Peyer's patch (tissue), 4 donors: ENCODE results near the gene ACACA. TPM values are rescaled to one million over a fixed set of nuclear protein-coding genes. Genes with fewer than 3 reads are reported as not detected.
A peak's percentile ranks its signal among the peaks of the same experiment; 100 is the strongest.
"Not testable (repeated sequence)": the region's sequence is repeated elsewhere in the genome, so short reads cannot be mapped to it uniquely, and the experiment has no call there.

Experiments used
- DNase-seq, 3 donors: peaks; one replicate each; pipeline ENCODE4 v3.0.0-alpha.2; 2017 to 2019
- H3K27ac ChIP-seq, 4 donors: fragments of 200-600 bp; sonication (generic); one replicate each; pipeline ENCODE4 v1.5.1; 2016 to 2019
- H3K27me3 ChIP-seq, 2 donors: fragments of 200-600 bp; sonication (generic); one replicate each; pipeline ENCODE4 v1.5.1; 2019
- H3K36me3 ChIP-seq, 3 donors: fragments of 200-600 bp; sonication (generic); one replicate each; pipeline ENCODE4 v1.5.1; 2016 to 2019
- H3K4me1 ChIP-seq, 4 donors: fragments of 200-600 bp; sonication (generic); one replicate each; pipeline ENCODE4 v1.5.1; 2016 to 2019
- H3K4me3 ChIP-seq, 4 donors: fragments of 200-600 bp; sonication (generic); 1 replicate in 3 of 4; 2 replicates in 1 of 4; pipeline ENCODE4 v1.5.1; 2016 to 2019; ENCODE audit warnings: mild to moderate bottlenecking in 1 of 4
- H3K9me3 ChIP-seq, 4 donors: fragments of 200-600 bp; sonication (generic); one replicate each; pipeline ENCODE4 v1.5.1; 2016 to 2019; ENCODE audit warnings: mild to moderate bottlenecking in 1 of 4
- POLR2A ChIP-seq, 2 donors: fragments of 450-650 bp; IDR thresholded peaks; one replicate each; pipeline ENCODE4 v1.5.1; 2017; ENCODE audit warnings: antibody characterized with exemption in 2 of 2, mild to moderate bottlenecking in 2 of 2, moderate library complexity in 2 of 2
- total RNA-seq, 4 donors: library from RNA; depleted of rRNA; stranded (reverse); fragments of >200 nt; gene quantifications; one replicate each; pipeline ENCODE4 v1.1.0, GENCODE V29; 2016
- TF ChIP-seq, protein P1 (sequence below), 6 experiments: fragments of 450-650 bp in 4 of 6; fragments of 200-600 bp in 2 of 6; sonication (generic) in 1 of 6; IDR thresholded peaks; one replicate each; pipeline ENCODE4 v1.5.1; 2017 to 2019; ENCODE audit warnings: antibody characterized with exemption in 6 of 6, mild to moderate bottlenecking in 3 of 6, moderate library complexity in 1 of 6

The ACACA gene
- total RNA-seq, 4 donors from 2014 or later = 31.7 to 71.7 (median 43.0) TPM

DNA sequence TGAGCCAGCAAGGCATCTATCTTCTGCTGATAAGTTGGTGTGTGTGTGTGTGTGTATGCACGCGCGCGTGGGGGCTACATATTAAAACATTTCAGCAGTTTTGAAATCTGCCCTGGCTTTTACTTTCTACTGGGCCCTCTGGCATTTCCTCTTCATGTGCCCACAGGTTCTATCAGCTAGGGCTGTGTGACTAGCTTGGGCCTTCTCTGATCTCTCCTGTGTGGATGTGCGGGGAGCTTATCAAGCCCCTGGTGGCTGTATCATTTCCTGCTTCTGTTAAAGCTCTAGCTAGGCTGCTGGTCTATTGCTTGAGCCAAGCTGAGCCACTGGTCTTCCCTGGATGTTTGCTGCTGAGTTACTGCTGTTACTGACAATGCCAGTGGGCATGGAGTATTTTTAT, 325.3 kb downstream of the ACACA start:
- DNase-seq = peak in 1 of 3 donors; percentile 9
- TF ChIP-seq, protein P1, sequence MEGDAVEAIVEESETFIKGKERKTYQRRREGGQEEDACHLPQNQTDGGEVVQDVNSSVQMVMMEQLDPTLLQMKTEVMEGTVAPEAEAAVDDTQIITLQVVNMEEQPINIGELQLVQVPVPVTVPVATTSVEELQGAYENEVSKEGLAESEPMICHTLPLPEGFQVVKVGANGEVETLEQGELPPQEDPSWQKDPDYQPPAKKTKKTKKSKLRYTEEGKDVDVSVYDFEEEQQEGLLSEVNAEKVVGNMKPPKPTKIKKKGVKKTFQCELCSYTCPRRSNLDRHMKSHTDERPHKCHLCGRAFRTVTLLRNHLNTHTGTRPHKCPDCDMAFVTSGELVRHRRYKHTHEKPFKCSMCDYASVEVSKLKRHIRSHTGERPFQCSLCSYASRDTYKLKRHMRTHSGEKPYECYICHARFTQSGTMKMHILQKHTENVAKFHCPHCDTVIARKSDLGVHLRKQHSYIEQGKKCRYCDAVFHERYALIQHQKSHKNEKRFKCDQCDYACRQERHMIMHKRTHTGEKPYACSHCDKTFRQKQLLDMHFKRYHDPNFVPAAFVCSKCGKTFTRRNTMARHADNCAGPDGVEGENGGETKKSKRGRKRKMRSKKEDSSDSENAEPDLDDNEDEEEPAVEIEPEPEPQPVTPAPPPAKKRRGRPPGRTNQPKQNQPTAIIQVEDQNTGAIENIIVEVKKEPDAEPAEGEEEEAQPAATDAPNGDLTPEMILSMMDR (IDR thresholded peaks at IDR 0.05) = no peak
- no peaks in the 10 kb centered on the region for H3K27me3 ChIP-seq

DNA sequence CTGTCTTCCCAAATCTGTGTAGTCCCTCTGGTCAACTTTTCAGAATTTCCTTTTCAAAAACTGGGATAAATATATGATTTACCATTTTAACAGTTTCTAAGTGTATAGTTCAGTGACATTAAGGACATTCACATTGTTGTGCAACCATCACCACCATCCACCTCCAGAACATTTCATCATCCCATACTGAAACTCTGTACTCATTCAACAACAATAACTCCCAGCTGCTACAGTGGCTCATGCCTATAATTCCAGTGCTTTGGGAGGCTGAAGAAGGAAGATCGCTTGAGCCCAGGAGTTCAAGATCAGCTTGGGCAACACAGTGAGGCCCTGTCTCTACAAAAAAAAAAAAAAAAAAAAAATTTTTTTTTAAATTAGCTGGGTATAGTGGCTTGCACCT, 326.9 kb downstream of the ACACA start:
- H3K27me3 ChIP-seq = no peaks in the 10 kb centered on the region
- H3K9me3 ChIP-seq = no peaks in the 10 kb centered on the region
- no peak overlapping the region for H3K27ac ChIP-seq
- no peaks in the 10 kb centered on the region for H3K4me1 ChIP-seq
- no peak for DNase-seq
- no peak overlapping the region for H3K4me3 ChIP-seq
- no peaks in the 10 kb centered on the region for H3K36me3 ChIP-seq
- no peak for TF ChIP-seq POLR2A (IDR thresholded peaks at IDR 0.05)
- TF ChIP-seq, protein P1 (IDR thresholded peaks at IDR 0.05) = no peak

More for the DNA sequence above, 325.3 kb downstream of the ACACA start:
- Histone ChIP-seq H3K9me3 (no peaks in the 10 kb centered on the region), H3K4me1 (no peaks in the 10 kb centered on the region), H3K36me3 (peaks cover 0 to 8% (median 0%) of the 10 kb centered on the region in 3 donors), H3K27ac (no peak overlapping the region), H3K4me3 (no peak overlapping the region)

DNA sequence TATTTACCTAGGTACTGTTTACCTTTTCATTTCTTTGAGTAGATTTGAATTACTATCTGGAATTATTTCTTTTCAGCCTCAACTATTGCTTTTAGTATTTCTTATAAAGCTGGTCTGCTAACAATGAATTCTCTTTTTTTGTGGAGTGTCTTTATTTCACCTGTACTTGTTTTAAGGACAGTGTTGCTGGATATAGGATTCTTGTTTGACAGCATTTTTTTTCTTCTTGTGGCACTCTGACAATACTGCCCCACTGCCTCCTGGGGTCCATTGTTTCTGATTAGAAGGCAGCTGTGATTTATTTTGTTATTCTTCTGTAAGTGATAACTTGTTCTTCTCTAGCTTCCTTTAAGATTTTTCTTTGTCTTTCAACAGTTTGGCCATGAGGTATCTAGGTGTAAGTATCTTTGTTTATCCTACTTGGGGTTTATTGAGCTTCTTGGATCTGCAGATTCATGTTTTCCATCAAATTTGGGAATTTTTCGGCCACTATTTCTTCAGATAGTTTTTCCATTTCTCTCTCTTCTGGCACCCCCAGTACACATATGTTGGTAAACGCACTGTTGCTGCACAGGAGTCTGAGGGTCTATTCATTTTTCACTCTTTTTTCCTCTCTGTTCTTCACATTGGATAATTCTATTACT, 327.4 kb downstream of the ACACA start:
- no peaks in the 10 kb centered on the region for H3K4me1 ChIP-seq
- no peaks in the 10 kb centered on the region for H3K9me3 ChIP-seq
- no peaks in the 10 kb centered on the region for H3K36me3 ChIP-seq
- DNase-seq = no peak
- no peak overlapping the region for H3K27ac ChIP-seq
- H3K4me3 ChIP-seq = no peak overlapping the region
- no peaks in the 10 kb centered on the region for H3K27me3 ChIP-seq
- TF ChIP-seq, protein P1 (IDR thresholded peaks at IDR 0.05) = no peak
- no peak for TF ChIP-seq POLR2A (IDR thresholded peaks at IDR 0.05)

DNA sequence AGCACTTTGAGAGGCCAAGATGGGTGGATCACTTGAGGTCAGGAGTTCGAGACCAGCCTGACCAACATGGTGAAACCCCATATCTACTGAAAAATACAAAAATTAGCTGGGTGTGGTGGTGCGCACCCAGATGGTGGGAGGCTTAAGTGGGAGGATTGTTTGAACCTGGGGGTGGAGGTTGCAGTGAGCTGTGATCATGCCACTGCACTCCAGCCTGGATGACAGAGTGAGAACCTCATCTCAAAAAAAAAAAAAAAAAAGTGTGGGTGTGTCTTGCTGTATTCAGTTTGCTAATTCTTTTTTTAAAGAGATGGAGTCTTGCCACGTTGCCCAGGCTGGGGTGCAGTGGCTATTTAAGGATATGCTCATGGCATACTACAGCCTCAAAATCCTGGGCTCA, 333.2 kb downstream of the ACACA start:
- not testable (repeated sequence) for H3K36me3 ChIP-seq, DNase-seq, H3K4me1 ChIP-seq, H3K4me3 ChIP-seq, H3K9me3 ChIP-seq, H3K27ac ChIP-seq, H3K27me3 ChIP-seq

DNA sequence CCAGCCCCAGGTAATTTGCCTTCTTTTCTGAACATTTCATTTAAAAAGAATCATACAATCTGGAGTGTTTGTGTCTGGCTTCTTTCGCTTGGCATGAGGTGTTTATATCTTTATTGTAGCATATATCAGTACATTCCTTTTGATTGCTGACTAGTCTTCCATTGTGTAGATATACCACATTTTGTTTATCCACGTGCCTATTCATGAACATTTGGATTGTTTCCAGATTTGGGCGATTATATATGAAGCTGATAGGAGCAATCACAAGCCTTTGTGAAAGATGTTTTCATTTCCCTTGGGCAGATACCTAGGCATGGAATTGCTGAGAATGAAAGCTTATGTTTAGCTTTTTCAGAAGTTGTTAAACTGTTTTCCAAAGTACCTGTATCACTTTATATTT, 337.5 kb downstream of the ACACA start:
- H3K4me1 ChIP-seq = peaks cover 0 to 18% (median 0%) of the 10 kb centered on the region in 4 donors
- no peaks in the 10 kb centered on the region for H3K9me3 ChIP-seq
- H3K27me3 ChIP-seq = no peaks in the 10 kb centered on the region
- H3K4me3 ChIP-seq = peak overlapping the region in 1 of 4 donors; percentile 29
- no peak for DNase-seq
- H3K27ac ChIP-seq = peak overlapping the region in 3 of 4 donors; percentile 68 to 90 (median 86)
- no peak for TF ChIP-seq POLR2A (IDR thresholded peaks at IDR 0.05)
- TF ChIP-seq, protein P1 (IDR thresholded peaks at IDR 0.05) = no peak
- H3K36me3 ChIP-seq = no peaks in the 10 kb centered on the region

DNA sequence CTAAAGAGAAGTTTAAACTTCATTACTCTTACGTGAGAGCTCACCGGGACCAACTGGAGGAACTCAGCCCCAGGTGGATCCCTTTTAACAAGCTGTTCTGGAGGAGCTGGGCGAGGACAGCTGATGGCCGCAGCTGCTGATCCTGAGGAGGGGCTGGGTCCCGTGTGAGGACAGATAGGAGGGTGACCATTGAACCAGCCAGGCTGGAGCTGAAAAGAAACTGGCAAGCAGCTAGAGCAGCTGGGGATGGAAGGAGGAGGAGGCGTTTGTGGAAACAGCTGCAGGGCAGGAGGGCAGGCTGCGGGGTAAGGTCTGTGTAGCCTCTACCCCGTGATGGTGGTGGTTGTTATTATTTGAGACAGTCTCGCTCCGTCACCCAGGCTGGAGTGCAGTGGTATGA, 338.4 kb downstream of the ACACA start:
- Histone ChIP-seq H3K27ac (peak overlapping the region in 3 of 4 donors; percentile 68 to 90 (median 86)), H3K4me3 (peak overlapping the region in 2 of 4 donors; percentile 29 to 30)
- TF ChIP-seq POLR2A (IDR thresholded peaks at IDR 0.05) = no peak
- TF ChIP-seq, protein P1 (IDR thresholded peaks at IDR 0.05) = no peak

More for the DNA sequence above, 338.4 kb downstream of the ACACA start:
- Histone ChIP-seq H3K9me3 (no peaks in the 10 kb centered on the region), H3K4me1 (peaks cover 0 to 18% (median 0%) of the 10 kb centered on the region in 4 donors), H3K27me3 (no peaks in the 10 kb centered on the region), H3K36me3 (no peaks in the 10 kb centered on the region)
- peak in 2 of 3 donors; percentile 55 to 75 for DNase-seq
